Measurements from ENCODE around the gene ABCA13. TPM values are rescaled to one million over a fixed set of nuclear protein-coding genes. Genes with fewer than 3 reads are reported as not detected.

The ABCA13 gene
- total RNA-seq, 2 donors from 2014 or later, result 1.7 to 2.5 TPM

GRCh38 chr7:48149058-48149457 lies 22.2 kb upstream of the ABCA13 start:
- DNase-seq, result no peak
- H3K4me1 ChIP-seq, result peaks cover 3% of the 10 kb centered on the region
- no peaks in the 10 kb centered on the region for H3K36me3 ChIP-seq
- H3K9ac ChIP-seq (ENCODE audit: low read depth in 2 of 2, low read length in 2 of 2), result no peak overlapping the region
- TF ChIP-seq, protein P1, sequence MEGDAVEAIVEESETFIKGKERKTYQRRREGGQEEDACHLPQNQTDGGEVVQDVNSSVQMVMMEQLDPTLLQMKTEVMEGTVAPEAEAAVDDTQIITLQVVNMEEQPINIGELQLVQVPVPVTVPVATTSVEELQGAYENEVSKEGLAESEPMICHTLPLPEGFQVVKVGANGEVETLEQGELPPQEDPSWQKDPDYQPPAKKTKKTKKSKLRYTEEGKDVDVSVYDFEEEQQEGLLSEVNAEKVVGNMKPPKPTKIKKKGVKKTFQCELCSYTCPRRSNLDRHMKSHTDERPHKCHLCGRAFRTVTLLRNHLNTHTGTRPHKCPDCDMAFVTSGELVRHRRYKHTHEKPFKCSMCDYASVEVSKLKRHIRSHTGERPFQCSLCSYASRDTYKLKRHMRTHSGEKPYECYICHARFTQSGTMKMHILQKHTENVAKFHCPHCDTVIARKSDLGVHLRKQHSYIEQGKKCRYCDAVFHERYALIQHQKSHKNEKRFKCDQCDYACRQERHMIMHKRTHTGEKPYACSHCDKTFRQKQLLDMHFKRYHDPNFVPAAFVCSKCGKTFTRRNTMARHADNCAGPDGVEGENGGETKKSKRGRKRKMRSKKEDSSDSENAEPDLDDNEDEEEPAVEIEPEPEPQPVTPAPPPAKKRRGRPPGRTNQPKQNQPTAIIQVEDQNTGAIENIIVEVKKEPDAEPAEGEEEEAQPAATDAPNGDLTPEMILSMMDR (IDR thresholded peaks at IDR 0.05), result no peak
- intact Hi-C loops (cut with DNase I), result no loop called here
- no peak overlapping the region for H3K4me3 ChIP-seq
- no peaks in the 10 kb centered on the region for H3K27me3 ChIP-seq
- peak overlapping the region; percentile 93 for H3K27ac ChIP-seq
- no peaks in the 10 kb centered on the region for H3K9me3 ChIP-seq

DNA sequence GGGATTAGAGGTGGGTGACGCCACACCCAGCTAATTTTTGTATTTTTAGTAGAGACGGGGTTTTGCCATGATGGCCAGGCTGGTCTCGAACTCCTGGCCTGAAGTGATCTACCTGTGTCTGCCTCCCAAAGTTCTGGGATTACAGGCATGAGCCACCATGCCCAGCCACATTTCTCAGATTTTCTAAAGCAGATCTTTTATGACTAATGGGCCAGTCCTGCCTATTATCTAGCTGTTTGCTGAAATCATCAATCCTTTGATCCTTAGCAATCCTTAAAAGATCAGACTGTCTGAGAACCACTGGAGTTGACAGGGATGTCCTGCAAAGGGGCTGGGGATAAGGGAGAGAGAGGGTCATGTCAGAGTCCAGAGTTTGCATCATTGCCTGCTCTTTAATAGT lies 21.2 kb upstream of the ABCA13 start:
- peaks cover 3% of the 10 kb centered on the region for H3K4me1 ChIP-seq
- no peak overlapping the region for H3K9ac ChIP-seq (ENCODE audit: low read depth in 2 of 2, low read length in 2 of 2)
- no peak for DNase-seq
- H3K27ac ChIP-seq, result peak overlapping the region; percentile 9
- no peaks in the 10 kb centered on the region for H3K9me3 ChIP-seq
- no peaks in the 10 kb centered on the region for H3K36me3 ChIP-seq
- H3K27me3 ChIP-seq, result no peaks in the 10 kb centered on the region
- H3K4me3 ChIP-seq, result no peak overlapping the region
- intact Hi-C loops (cut with DNase I), result no loop called here
- TF ChIP-seq, protein P1 (IDR thresholded peaks at IDR 0.05), result no peak

DNA sequence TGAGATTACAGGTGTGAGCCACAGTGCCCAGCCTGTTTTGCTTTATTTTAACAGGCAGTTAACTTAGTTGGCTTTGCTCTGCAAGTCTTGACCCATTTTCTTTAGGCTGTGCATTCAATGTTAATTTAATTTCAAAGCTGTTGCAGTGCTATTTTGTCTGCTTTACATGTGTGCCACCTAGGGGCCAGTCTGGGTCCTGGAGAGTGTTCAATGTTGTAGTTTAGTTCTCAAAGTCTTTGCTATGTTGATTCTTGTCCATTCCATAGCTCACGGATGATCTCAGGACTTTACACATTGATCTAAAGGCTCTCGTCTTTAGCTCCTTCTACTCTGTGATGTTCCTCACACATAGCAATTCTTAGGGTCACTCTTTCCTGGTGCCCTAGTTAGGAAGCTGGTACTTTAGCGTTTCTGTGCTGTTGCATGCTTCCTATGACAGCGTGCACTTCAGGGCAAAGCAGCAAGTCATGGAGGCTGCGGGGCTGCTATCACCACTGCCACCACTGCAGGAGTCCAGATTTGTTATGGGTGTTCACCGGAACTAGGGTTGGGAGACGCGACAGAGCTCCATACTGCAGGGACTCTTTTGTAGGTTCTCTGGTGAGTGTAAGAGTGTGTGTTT lies 16.4 kb upstream of the ABCA13 start:
- H3K27ac ChIP-seq, result no peak overlapping the region
- H3K27me3 ChIP-seq, result no peaks in the 10 kb centered on the region
- no peaks in the 10 kb centered on the region for H3K4me1 ChIP-seq
- intact Hi-C loops (cut with DNase I), result loop anchor here (5.0 kb wide), 1 partner anchor 213 kb away; no protein-coding TSS in a partner anchor
- peak; percentile 81 for DNase-seq
- H3K9ac ChIP-seq (ENCODE audit: low read depth in 2 of 2, low read length in 2 of 2), result no peak overlapping the region
- H3K9me3 ChIP-seq, result no peaks in the 10 kb centered on the region
- TF ChIP-seq, protein P1 (IDR thresholded peaks at IDR 0.05), result peak; percentile 54
- no peaks in the 10 kb centered on the region for H3K36me3 ChIP-seq
- H3K4me3 ChIP-seq, result no peak overlapping the region

DNA sequence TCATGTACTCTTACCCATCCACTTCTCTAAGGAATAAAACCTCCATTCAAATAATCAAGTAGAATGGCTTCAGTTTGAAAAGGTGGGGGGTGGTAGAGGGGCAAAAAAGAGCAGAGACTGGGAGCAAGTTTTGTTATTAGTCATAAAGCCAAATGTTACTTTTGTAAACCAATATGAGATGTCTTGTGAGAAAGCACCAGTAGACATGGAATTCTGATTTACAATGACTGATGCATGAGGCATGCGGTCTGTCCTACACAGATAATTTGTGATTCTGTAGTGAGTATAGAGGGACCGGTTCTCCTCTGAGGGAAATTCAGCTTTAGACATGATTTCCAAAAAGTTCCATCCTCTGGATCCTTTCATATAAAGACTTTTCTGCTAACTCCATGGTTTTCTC lies 12.9 kb upstream of the ABCA13 start:
- no peaks in the 10 kb centered on the region for H3K36me3 ChIP-seq
- H3K4me3 ChIP-seq, result no peak overlapping the region
- H3K9me3 ChIP-seq, result no peaks in the 10 kb centered on the region
- no peaks in the 10 kb centered on the region for H3K4me1 ChIP-seq
- H3K9ac ChIP-seq (ENCODE audit: low read depth in 2 of 2, low read length in 2 of 2), result no peak overlapping the region
- TF ChIP-seq, protein P1 (IDR thresholded peaks at IDR 0.05), result no peak
- DNase-seq, result no peak
- no peaks in the 10 kb centered on the region for H3K27me3 ChIP-seq
- H3K27ac ChIP-seq, result no peak overlapping the region
- intact Hi-C loops (cut with DNase I), result loop anchor here (5.0 kb wide), 1 partner anchor 216 kb away; no protein-coding TSS in a partner anchor

- DNase-seq, result no peak
- Histone ChIP-seq H3K36me3 (no peaks in the 10 kb centered on the region), H3K9ac (ENCODE audit: low read depth in 2 of 2, low read length in 2 of 2) (no peak overlapping the region), H3K27me3 (no peaks in the 10 kb centered on the region), H3K4me1 (no peaks in the 10 kb centered on the region), H3K9me3 (no peaks in the 10 kb centered on the region), H3K27ac (no peak overlapping the region), H3K4me3 (no peak overlapping the region)
- intact Hi-C loops (cut with DNase I), result no loop called here
- TF ChIP-seq, protein P1 (IDR thresholded peaks at IDR 0.05), result no peak
These were observed 9.7 kb upstream of the ABCA13 start for GRCh38 chr7:48161407-48162125.
